HG03432 (cell line): ENCODE data around the gene PHACTR2.
A peak's percentile ranks its signal among the peaks of the same experiment; 100 is the strongest.
"Not testable (repeated sequence)": the region's sequence is repeated elsewhere in the genome, so short reads cannot be mapped to it uniquely, and the experiment has no call there.

Source experiments
- ATAC-seq: cut with Tn5 transposase; IDR thresholded peaks from one replicate; pipeline ENCODE4 v1.9.1; 2021; ENCODE audit warnings: mild to moderate bottlenecking, moderate library complexity; ENCODE audit not compliant: unreplicated experiment

PHACTR2 gene

GRCh38 chr6:143677891-143678791, at the start of gene PHACTR2:
PHACTR2 (plus strand) TSS chr6:143677965; CDS start chr6:143678164, 199 bp downstream.
- peak; percentile 60 for ATAC-seq

GRCh38 chr6:143629104-143630080, 48.4 kb upstream of the PHACTR2 start:
- ATAC-seq = no peak

- ATAC-seq = not testable (repeated sequence)
These were observed 46.6 kb upstream of the PHACTR2 start for GRCh38 chr6:143631196-143631595.

DNA sequence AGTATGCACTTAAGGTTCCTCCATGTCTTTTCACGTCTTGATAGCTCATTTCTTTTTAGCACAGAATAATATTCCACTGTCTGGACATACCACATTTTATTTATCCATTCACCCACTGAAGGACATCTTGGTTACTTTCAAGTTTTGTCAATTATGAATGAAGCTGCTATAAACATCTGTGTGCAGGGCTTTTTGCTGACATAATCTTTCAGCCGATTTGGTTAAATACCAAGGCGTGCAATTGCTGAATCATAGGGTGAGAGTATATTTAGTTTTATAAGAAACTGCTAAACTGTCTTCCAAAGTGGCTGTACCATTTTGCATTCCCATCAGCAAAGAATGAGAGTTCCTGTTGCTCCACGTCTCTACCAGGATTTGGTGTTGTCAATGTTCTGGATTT, 44.9 kb upstream of the PHACTR2 start:
- ATAC-seq = no peak

DNA sequence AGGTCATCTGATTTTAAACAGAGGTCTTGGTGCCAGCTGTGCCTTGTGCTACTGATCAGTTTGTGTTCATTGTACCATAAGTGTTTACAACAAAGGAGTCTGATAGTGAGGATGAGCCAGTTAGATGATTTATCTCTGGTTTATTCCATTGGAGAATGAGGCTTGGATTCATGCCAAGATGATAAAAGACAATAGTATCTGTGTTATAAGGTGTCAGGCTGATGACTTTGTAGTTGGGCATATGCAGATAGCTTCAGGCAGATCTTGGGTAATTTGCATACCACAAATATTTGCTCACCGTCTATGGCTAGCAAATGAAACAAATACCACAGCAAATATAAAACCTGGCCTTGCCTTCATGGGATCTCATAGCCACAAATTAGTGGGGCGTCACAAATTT, 43.3 kb upstream of the PHACTR2 start:
- ATAC-seq = no peak

GRCh38 chr6:143637691-143638090, 40.1 kb upstream of the PHACTR2 start:
- ATAC-seq = no peak

GRCh38 chr6:143642403-143642802, 35.4 kb upstream of the PHACTR2 start:
- no peak for ATAC-seq

DNA sequence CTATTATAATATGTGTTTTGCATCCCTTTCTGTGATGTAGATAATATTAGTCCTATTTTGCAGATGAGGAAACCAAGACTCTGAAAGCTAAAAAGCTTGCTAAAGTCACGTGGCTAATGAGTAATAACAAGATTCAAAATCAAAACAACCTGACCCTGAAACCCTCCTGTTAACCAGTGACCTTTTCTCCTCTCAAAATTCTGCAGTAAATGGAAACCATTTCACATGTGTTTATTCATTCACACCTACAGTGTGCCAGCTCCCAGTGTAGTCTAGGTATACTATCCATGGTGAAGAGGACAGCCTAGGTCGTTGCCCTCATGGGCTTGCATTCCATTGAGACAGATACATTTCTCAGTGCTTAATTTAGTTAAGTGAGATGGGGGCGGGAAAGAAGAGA, 30.6 kb upstream of the PHACTR2 start:
- no peak for ATAC-seq

DNA sequence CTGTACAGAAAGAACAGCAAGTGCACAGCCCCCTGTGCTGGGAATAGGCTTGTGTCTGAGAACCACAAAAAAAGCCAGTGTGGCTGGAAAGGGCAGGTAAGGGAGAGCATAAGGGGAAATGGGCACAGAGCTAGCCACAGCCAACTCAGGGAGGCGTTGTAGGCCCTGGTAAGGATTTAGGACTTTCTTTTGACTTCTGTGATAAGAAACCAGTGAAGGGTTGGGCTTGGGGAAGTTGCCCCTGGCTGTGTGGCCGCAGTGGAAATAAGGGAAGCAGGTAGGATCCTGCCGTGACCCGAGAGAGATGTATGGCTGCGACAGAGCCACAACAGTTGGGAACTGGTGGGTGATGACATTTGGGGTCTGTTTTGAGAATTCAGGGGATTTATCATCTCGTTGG, 30.0 kb upstream of the PHACTR2 start:
- ATAC-seq = no peak

DNA sequence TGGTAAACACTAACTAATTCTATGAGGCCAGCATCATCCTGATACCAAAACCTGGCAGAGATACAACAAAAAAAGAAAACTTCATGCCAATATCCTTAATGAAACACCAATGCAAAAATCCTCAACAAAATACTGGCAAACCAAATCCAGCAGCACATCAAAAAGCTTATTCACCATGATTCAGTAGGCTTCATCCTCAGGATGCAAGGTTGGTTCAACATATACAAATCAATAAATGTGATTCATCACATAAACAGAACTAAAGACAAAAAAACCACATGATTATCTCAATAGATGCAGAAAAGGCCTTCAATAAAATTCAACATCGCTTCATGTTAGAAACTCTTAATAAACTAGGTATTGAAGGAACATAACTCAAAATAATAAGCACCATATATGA, 28.4 kb upstream of the PHACTR2 start:
- ATAC-seq = not testable (repeated sequence)

GRCh38 chr6:143651328-143651727, 26.4 kb upstream of the PHACTR2 start:
- ATAC-seq = not testable (repeated sequence)

- no peak for ATAC-seq
These were observed 24.9 kb upstream of the PHACTR2 start for GRCh38 chr6:143652841-143653331.

DNA sequence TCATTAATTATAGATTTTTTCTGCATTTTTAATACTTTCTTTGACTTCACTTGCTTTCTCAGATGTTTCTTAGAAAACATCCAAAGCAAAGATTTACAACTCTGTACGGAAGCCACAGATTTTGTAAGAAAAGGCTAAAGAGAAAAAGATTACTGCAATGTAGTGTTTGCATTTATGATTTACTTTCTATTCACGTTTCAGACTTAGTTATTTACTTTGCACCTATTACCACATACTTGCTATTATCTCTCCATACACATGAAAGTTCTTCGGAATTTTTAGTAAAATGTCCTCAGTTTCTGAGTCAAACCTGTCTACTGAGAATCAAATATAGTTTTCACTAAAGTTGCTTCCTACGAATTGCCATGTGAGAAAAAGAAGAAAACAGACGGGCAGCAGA, 22.2 kb upstream of the PHACTR2 start:
- no peak for ATAC-seq

- no peak for ATAC-seq
These were observed 21.7 kb upstream of the PHACTR2 start for GRCh38 chr6:143656026-143656425.

DNA sequence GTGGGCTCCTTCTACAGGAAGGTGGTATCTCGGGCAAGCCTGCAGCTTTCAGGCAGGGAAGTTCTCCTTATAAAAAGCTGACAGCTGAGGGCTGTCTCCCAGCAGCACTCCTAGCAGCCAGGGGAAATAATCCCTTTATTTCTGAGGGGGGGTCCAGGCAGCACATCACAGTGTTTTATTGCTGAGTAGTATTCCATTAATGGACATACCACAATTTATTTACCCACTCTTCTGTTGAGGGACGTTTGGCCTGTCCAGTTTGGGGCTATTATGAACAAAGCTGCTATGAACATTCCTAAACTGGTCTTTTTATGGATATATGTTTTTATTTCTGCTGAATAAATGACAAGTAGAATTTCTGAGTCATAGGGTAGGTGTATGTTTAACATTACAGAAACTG, 20.0 kb upstream of the PHACTR2 start:
- no peak for ATAC-seq

- not testable (repeated sequence) for ATAC-seq
These were observed 17.6 kb upstream of the PHACTR2 start for GRCh38 chr6:143660170-143660569.

DNA sequence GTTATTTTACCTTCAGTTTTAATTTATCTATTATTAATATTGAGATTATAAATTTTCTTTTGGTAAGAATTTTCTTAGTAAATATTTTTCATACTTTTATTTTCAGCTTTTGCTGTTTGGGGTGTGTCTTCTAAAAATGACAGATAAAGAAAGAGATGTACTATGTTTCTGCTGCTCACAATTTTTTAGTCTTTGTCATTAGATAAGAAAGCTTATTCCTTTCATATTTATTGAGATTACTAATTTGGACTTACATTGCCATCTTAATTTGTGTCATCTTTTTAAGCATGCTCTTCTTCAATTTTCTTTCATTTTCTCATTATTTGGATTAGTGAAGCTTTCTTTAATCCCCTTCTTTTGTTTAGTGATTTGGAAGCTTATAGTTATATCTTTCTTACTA, 13.6 kb upstream of the PHACTR2 start:
- ATAC-seq = no peak

GRCh38 chr6:143666007-143666406, 11.8 kb upstream of the PHACTR2 start:
- not testable (repeated sequence) for ATAC-seq

DNA sequence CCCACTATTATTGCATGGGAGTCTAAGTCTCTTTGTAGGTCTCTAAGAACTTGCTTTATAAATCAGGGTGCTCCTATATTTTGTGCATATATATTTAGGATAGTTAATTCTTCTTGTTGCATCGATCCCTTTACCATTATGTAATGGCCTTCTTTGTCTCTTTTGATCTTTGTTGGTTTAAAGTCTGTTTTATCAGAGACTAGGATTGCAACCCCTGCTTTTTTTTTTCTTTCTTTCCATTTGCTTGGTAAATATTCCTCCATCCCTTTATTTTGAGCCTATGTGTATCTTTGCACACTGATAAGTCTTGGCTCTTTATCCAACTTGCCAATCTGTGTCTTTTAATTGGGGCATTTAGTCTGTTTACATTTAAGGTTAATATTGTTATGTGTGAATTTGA, 8.3 kb upstream of the PHACTR2 start:
- not testable (repeated sequence) for ATAC-seq

- no peak for ATAC-seq
These were observed 4.1 kb upstream of the PHACTR2 start for GRCh38 chr6:143673669-143674068.
